Measurements from ENCODE around the gene STK32B. TPM values are rescaled to one million over a fixed set of nuclear protein-coding genes. Genes with fewer than 3 reads are reported as not detected.
"Not testable (repeated sequence)": the region's sequence is repeated elsewhere in the genome, so short reads cannot be mapped to it uniquely, and the experiment has no call there.

The STK32B gene
- polyA plus RNA-seq, 2 of the 4 experiments (the other 2 are of a cell fraction) = 7.6 to 12.1 TPM

- WGBS (ENCODE audit: missing lambda C conversion rate) = 78% methylated on average over 5 of the region's 5 CpGs
- Histone ChIP-seq H3K4me3 (no peak overlapping the region), H3K9me3 (no peaks in the 10 kb centered on the region), H3K4me2 (no peak overlapping the region), H3K4me1 (peaks cover 23% of the 10 kb centered on the region), H3K27ac (peak overlapping the region in 1 of 2 experiments; percentile 56; a peak in 3 of 6 replicates)
- ChIA-PET POLR2A (no interaction called here), CTCF (no interaction called here)
- no peak for ATAC-seq
- no peak for DNase-seq (ENCODE audit: low read depth in 1 of 2, low spot score in 1 of 2)
- no peak for FAIRE-seq
- TF ChIP-seq CHD4 (IDR thresholded peaks at IDR 0.05; ENCODE audit: borderline replicate concordance) = no peak
- TF ChIP-seq EHF (CRISPR knock-in tag; IDR thresholded peaks at IDR 0.05) = no peak
- TF ChIP-seq HOXA7 (CRISPR knock-in tag; IDR thresholded peaks at IDR 0.05) = no peak
- TF ChIP-seq HEYL (CRISPR knock-in tag; IDR thresholded peaks at IDR 0.05) = no peak
- TF ChIP-seq ZSCAN20 (CRISPR knock-in tag; IDR thresholded peaks at IDR 0.05) = no peak
- TF ChIP-seq RCOR1 (IDR thresholded peaks at IDR 0.05; ENCODE audit: low read depth, low read length) = no peak
- TF ChIP-seq, protein P1, sequence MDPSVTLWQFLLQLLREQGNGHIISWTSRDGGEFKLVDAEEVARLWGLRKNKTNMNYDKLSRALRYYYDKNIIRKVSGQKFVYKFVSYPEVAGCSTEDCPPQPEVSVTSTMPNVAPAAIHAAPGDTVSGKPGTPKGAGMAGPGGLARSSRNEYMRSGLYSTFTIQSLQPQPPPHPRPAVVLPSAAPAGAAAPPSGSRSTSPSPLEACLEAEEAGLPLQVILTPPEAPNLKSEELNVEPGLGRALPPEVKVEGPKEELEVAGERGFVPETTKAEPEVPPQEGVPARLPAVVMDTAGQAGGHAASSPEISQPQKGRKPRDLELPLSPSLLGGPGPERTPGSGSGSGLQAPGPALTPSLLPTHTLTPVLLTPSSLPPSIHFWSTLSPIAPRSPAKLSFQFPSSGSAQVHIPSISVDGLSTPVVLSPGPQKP (IDR thresholded peaks at IDR 0.05; ENCODE audit: low read depth, low read length) = no peak
- no peak for TF ChIP-seq NR3C1 (IDR thresholded peaks at IDR 0.05)
- TF ChIP-seq RFX5 (IDR thresholded peaks at IDR 0.05) = no peak
- TF ChIP-seq, protein P2, sequence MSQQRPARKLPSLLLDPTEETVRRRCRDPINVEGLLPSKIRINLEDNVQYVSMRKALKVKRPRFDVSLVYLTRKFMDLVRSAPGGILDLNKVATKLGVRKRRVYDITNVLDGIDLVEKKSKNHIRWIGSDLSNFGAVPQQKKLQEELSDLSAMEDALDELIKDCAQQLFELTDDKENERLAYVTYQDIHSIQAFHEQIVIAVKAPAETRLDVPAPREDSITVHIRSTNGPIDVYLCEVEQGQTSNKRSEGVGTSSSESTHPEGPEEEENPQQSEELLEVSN (IDR thresholded peaks at IDR 0.05; ENCODE audit: borderline replicate concordance, low read depth) = no peak
Measured at GRCh38 chr4:5055411-5055810, 4.1 kb downstream of the STK32B start.

DNA sequence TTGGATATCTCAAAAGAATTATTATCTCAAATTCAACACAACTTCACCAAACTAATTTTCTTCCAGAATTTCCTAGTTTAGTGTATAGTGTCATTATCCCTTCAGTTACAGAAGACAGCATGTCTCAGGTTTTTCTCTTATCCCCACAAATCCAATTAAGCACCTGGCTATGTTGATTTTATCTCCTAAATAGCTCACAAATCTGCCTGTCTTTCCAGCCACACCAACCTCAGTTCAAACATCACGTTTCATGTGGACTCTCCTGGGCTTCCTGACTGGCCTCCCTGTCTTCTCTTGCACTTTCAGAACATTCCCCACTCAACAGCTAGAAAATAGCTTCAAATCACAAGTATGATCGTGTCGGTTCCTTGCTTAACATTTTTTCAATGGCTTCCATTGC is 14.8 kb downstream of the STK32B start:
- Histone ChIP-seq H3K4me3 (no peak overlapping the region), H3K27ac (no peak overlapping the region), H3K4me2 (no peak overlapping the region), H3K4me1 (no peaks in the 10 kb centered on the region), H3K9me3 (no peaks in the 10 kb centered on the region)
- DNase-seq (ENCODE audit: low read depth in 1 of 2, low spot score in 1 of 2) = no peak
- ChIA-PET CTCF (interaction anchor here (2.0 kb wide), 1 partner anchor 13 kb away, joined by 4 read pairs; no protein-coding TSS in a partner anchor), POLR2A (no interaction called here)
- 84% methylated on average over 3 of the region's 3 CpGs for WGBS (ENCODE audit: missing lambda C conversion rate)
- FAIRE-seq = no peak
- ATAC-seq = no peak
- TF ChIP-seq HES2 (IDR thresholded peaks at IDR 0.05) = no peak
- TF ChIP-seq MAFK (IDR thresholded peaks at IDR 0.05; ENCODE audit: partially characterized antibody) = no peak
- TF ChIP-seq FOXS1 (CRISPR knock-in tag; IDR thresholded peaks at IDR 0.05) = no peak
- TF ChIP-seq POLR2A (IDR thresholded peaks at IDR 0.05; ENCODE audit: low read length) = no peak
- TF ChIP-seq CBX8 (IDR thresholded peaks at IDR 0.05) = no peak
- TF ChIP-seq, protein P3, sequence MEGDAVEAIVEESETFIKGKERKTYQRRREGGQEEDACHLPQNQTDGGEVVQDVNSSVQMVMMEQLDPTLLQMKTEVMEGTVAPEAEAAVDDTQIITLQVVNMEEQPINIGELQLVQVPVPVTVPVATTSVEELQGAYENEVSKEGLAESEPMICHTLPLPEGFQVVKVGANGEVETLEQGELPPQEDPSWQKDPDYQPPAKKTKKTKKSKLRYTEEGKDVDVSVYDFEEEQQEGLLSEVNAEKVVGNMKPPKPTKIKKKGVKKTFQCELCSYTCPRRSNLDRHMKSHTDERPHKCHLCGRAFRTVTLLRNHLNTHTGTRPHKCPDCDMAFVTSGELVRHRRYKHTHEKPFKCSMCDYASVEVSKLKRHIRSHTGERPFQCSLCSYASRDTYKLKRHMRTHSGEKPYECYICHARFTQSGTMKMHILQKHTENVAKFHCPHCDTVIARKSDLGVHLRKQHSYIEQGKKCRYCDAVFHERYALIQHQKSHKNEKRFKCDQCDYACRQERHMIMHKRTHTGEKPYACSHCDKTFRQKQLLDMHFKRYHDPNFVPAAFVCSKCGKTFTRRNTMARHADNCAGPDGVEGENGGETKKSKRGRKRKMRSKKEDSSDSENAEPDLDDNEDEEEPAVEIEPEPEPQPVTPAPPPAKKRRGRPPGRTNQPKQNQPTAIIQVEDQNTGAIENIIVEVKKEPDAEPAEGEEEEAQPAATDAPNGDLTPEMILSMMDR (IDR thresholded peaks at IDR 0.05) = no peak
- TF ChIP-seq ESRRA (IDR thresholded peaks at IDR 0.05; ENCODE audit: borderline replicate concordance, low read length) = no peak

GRCh38 chr4:5066968-5067367 is 15.7 kb downstream of the STK32B start:
- POLR2A ChIA-PET = not testable (repeated sequence)
- 64% methylated on average over 3 of the region's 3 CpGs for WGBS (ENCODE audit: missing lambda C conversion rate)
- CTCF ChIA-PET = interaction anchor here (2.0 kb wide), 1 partner anchor 14 kb away, joined by 4 read pairs; no protein-coding TSS in a partner anchor

GRCh38 chr4:5067908-5068307 is 16.6 kb downstream of the STK32B start:
- ATAC-seq = no peak
- no peak for DNase-seq (ENCODE audit: low read depth in 1 of 2, low spot score in 1 of 2)
- 60% methylated on average over 3 of the region's 3 CpGs for WGBS (ENCODE audit: missing lambda C conversion rate)
- H3K4me2 ChIP-seq = no peak overlapping the region
- no peak overlapping the region for H3K27ac ChIP-seq
- H3K4me3 ChIP-seq = no peak overlapping the region
- FAIRE-seq = no peak
- ChIA-PET CTCF (no interaction called here), POLR2A (no interaction called here)
- TF ChIP-seq CBX8 (IDR thresholded peaks at IDR 0.05) = no peak
- TF ChIP-seq HOXA7 (CRISPR knock-in tag; IDR thresholded peaks at IDR 0.05) = no peak
- TF ChIP-seq ESRRA (IDR thresholded peaks at IDR 0.05; ENCODE audit: borderline replicate concordance, low read length) = no peak
- no peak for TF ChIP-seq BHLHE40 (IDR thresholded peaks at IDR 0.05; ENCODE audit: low read depth, low read length)
- TF ChIP-seq EHF (CRISPR knock-in tag; IDR thresholded peaks at IDR 0.05) = no peak
- TF ChIP-seq EP300 (IDR thresholded peaks at IDR 0.05) = no peak
- TF ChIP-seq HES2 (IDR thresholded peaks at IDR 0.05) = no peak
- no peak for TF ChIP-seq NFE2L2 (conservative IDR thresholded peaks at IDR 0.05; ENCODE audit: low read length)
- TF ChIP-seq HEYL (CRISPR knock-in tag; IDR thresholded peaks at IDR 0.05) = no peak
- TF ChIP-seq, protein P4, sequence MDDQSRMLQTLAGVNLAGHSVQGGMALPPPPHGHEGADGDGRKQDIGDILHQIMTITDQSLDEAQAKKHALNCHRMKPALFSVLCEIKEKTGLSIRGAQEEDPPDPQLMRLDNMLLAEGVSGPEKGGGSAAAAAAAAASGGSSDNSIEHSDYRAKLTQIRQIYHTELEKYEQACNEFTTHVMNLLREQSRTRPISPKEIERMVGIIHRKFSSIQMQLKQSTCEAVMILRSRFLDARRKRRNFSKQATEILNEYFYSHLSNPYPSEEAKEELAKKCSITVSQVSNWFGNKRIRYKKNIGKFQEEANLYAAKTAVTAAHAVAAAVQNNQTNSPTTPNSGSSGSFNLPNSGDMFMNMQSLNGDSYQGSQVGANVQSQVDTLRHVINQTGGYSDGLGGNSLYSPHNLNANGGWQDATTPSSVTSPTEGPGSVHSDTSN (IDR thresholded peaks at IDR 0.05) = no peak
- TF ChIP-seq, protein P5, sequence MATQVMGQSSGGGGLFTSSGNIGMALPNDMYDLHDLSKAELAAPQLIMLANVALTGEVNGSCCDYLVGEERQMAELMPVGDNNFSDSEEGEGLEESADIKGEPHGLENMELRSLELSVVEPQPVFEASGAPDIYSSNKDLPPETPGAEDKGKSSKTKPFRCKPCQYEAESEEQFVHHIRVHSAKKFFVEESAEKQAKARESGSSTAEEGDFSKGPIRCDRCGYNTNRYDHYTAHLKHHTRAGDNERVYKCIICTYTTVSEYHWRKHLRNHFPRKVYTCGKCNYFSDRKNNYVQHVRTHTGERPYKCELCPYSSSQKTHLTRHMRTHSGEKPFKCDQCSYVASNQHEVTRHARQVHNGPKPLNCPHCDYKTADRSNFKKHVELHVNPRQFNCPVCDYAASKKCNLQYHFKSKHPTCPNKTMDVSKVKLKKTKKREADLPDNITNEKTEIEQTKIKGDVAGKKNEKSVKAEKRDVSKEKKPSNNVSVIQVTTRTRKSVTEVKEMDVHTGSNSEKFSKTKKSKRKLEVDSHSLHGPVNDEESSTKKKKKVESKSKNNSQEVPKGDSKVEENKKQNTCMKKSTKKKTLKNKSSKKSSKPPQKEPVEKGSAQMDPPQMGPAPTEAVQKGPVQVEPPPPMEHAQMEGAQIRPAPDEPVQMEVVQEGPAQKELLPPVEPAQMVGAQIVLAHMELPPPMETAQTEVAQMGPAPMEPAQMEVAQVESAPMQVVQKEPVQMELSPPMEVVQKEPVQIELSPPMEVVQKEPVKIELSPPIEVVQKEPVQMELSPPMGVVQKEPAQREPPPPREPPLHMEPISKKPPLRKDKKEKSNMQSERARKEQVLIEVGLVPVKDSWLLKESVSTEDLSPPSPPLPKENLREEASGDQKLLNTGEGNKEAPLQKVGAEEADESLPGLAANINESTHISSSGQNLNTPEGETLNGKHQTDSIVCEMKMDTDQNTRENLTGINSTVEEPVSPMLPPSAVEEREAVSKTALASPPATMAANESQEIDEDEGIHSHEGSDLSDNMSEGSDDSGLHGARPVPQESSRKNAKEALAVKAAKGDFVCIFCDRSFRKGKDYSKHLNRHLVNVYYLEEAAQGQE (IDR thresholded peaks at IDR 0.05) = no peak
- no peak for TF ChIP-seq TP53 (CRISPR knock-in tag; IDR thresholded peaks at IDR 0.05)
- no peaks in the 10 kb centered on the region for H3K9me3 ChIP-seq
- no peaks in the 10 kb centered on the region for H3K4me1 ChIP-seq

More at GRCh38 chr4:5066968-5067367, 15.7 kb downstream of the STK32B start:
- not testable (repeated sequence) for FAIRE-seq; ATAC-seq; H3K27ac ChIP-seq; H3K4me1 ChIP-seq; DNase-seq (ENCODE audit: low read depth in 1 of 2, low spot score in 1 of 2); H3K9me3 ChIP-seq; H3K4me3 ChIP-seq; H3K4me2 ChIP-seq

All from A549 (cell line).